ENCODE results near the gene MED12L. TPM values are rescaled to one million over a fixed set of nuclear protein-coding genes. Genes with fewer than 3 reads are reported as not detected.

Gene MED12L
- polyA plus RNA-seq, 1 of the 3 experiments (the other 2 are of a cell fraction): 0.03 TPM

DNA sequence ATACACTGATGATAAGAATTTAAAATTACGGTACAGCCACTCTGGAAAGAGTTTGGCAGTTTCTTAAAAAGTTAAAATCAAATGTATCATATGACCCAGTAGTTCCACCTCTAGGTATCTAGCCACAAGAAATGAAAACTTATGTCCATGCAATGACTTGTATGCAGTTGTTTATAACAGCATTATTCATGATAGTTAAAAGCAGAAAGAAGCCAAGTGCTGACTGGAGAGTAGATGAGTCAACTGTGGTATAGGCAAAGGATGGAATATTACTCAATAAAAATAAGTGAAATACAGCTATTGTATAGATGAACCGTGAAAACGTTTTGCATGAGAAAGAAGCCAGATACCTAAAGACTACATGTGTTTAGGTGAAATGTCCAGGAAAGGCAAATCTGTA, 216.3 kb downstream of the MED12L start:
- Histone ChIP-seq H3K27me3 (ENCODE audit: insufficient read depth) (peaks cover 4% of the 10 kb centered on the region; the same call in 1 of the 2 replicates), H3K9me2 (no peaks in the 10 kb centered on the region), H3F3A (replicated peaks; ENCODE audit: insufficient read depth) (peaks cover 25% of the 10 kb centered on the region), H3K27ac (ENCODE audit: low read depth in 2 of 2, low read length in 1 of 2) (no peak overlapping the region), H3K9me3 (no peaks in the 10 kb centered on the region), H3K36me3 (replicated peaks in 1 of 2; ENCODE audit: control insufficient read depth in 1 of 2, insufficient read depth in 2 of 2, low read length in 1 of 2) (no peaks in the 10 kb centered on the region), H3K4me2 (no peak overlapping the region), H3K9ac (no peak overlapping the region), H3K4me3 (ENCODE audit: low read depth in 2 of 2, low read length in 1 of 2) (no peak overlapping the region), H2AFZ (ENCODE audit: low read depth) (no peak overlapping the region), H3K79me2 (ENCODE audit: insufficient read depth) (no peaks in the 10 kb centered on the region), H3K4me1 (ENCODE audit: control insufficient read depth in 1 of 2, insufficient read depth in 2 of 2, low read depth in 1 of 2, low read length in 1 of 2) (peaks cover 0 to 9% of the 10 kb centered on the region in 2 experiments; a peak in 2 of 4 replicates), H4K20me1 (ENCODE audit: insufficient read depth) (no peaks in the 10 kb centered on the region)
- POLR2A ChIA-PET: no interaction called here
- 70% methylated on average over 3 of the region's 3 CpGs for WGBS (ENCODE audit: low lambda C conversion rate)
- CTCF ChIA-PET: no interaction called here
- TF ChIP-seq, protein P1, sequence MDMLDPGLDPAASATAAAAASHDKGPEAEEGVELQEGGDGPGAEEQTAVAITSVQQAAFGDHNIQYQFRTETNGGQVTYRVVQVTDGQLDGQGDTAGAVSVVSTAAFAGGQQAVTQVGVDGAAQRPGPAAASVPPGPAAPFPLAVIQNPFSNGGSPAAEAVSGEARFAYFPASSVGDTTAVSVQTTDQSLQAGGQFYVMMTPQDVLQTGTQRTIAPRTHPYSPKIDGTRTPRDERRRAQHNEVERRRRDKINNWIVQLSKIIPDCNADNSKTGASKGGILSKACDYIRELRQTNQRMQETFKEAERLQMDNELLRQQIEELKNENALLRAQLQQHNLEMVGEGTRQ (IDR thresholded peaks at IDR 0.05; ENCODE audit: borderline replicate concordance, low read depth, low read length): no peak
- TF ChIP-seq CHD2 (IDR thresholded peaks at IDR 0.05; ENCODE audit: low read length, partially characterized antibody) (no peak), JUND (IDR thresholded peaks at IDR 0.05) (peak; percentile 36; the same call in 1 of the 2 replicates)
- no peak for DNase-seq

- Histone ChIP-seq H3K4me2 (no peak overlapping the region), H3K27ac (ENCODE audit: low read depth in 2 of 2, low read length in 1 of 2) (no peak overlapping the region), H3K9me3 (no peaks in the 10 kb centered on the region), H3F3A (replicated peaks; ENCODE audit: insufficient read depth) (peaks cover 26% of the 10 kb centered on the region), H2AFZ (ENCODE audit: low read depth) (no peak overlapping the region), H3K9me2 (no peaks in the 10 kb centered on the region), H3K79me2 (ENCODE audit: insufficient read depth) (no peaks in the 10 kb centered on the region), H3K4me1 (ENCODE audit: control insufficient read depth in 1 of 2, insufficient read depth in 2 of 2, low read depth in 1 of 2, low read length in 1 of 2) (peaks cover 0 to 13% of the 10 kb centered on the region in 2 experiments; a peak in 2 of 4 replicates), H3K4me3 (ENCODE audit: low read depth in 2 of 2, low read length in 1 of 2) (no peak overlapping the region), H3K9ac (no peak overlapping the region), H3K36me3 (replicated peaks in 1 of 2; ENCODE audit: control insufficient read depth in 1 of 2, insufficient read depth in 2 of 2, low read length in 1 of 2) (no peaks in the 10 kb centered on the region), H4K20me1 (ENCODE audit: insufficient read depth) (no peaks in the 10 kb centered on the region), H3K27me3 (ENCODE audit: insufficient read depth) (peaks cover 4% of the 10 kb centered on the region; the same call in 1 of the 2 replicates)
- WGBS (ENCODE audit: low lambda C conversion rate): 54% methylated on average over 2 of the region's 2 CpGs
- ChIA-PET CTCF (interaction anchor here (1.3 to 1.5 kb wide), 2 partner anchors 13 to 136 kb away, joined by 4 to 5 read pairs; no protein-coding TSS in a partner anchor), POLR2A (no interaction called here)
- TF ChIP-seq YY1 (IDR thresholded peaks at IDR 0.05; ENCODE audit: low read depth) (no peak), MAX (IDR thresholded peaks at IDR 0.05; ENCODE audit: low read depth) (no peak), TCF12 (IDR thresholded peaks at IDR 0.05) (no peak), MXI1 (IDR thresholded peaks at IDR 0.05; ENCODE audit: low read depth, low read length) (no peak), EP300 (IDR thresholded peaks at IDR 0.05; ENCODE audit: borderline replicate concordance in 1 of 2, low read depth in 1 of 2, low read length in 1 of 2) (no peak), RXRA (IDR thresholded peaks at IDR 0.05; ENCODE audit: borderline replicate concordance, low read depth) (no peak), MEF2A (IDR thresholded peaks at IDR 0.05; ENCODE audit: borderline replicate concordance, low read depth) (no peak), SMC3 (IDR thresholded peaks at IDR 0.05; ENCODE audit: low read depth, low read length) (no peak), CHD2 (IDR thresholded peaks at IDR 0.05; ENCODE audit: low read length, partially characterized antibody) (no peak), FOXJ3 (CRISPR knock-in tag; IDR thresholded peaks at IDR 0.05) (no peak), SIN3A (IDR thresholded peaks at IDR 0.05; ENCODE audit: borderline replicate concordance, low read depth, low read length) (no peak), FOSL2 (IDR thresholded peaks at IDR 0.05; ENCODE audit: borderline replicate concordance, low read depth) (no peak), NFIC (IDR thresholded peaks at IDR 0.05; ENCODE audit: borderline replicate concordance) (no peak), GABPA (IDR thresholded peaks at IDR 0.05; ENCODE audit: low read depth) (no peak), GATA2 (CRISPR knock-in tag; IDR thresholded peaks at IDR 0.05) (no peak), EZH2phosphoT487 (IDR thresholded peaks at IDR 0.05; ENCODE audit: borderline replicate concordance, low read depth) (no peak)
- TF ChIP-seq, protein P1 (IDR thresholded peaks at IDR 0.05; ENCODE audit: borderline replicate concordance, low read depth, low read length): no peak
- no peak for DNase-seq
Measured at GRCh38 chr3:151303751-151304150, 218.3 kb downstream of the MED12L start.

Measured in SK-N-SH (cell line).